SK-N-SH treated with all-trans-retinoic acid at 6 μM for 48 hours (cell line): ENCODE results near the gene STK39.
A peak's percentile ranks its signal among the peaks of the same experiment; 100 is the strongest.

Source experiments
- ATAC-seq: fragments of 200-7000 bp; cut with Tn5 transposase; 3 replicates; pipeline ENCODE4 v1.9.1; 2020; ENCODE audit warnings: mild to moderate bottlenecking, moderate library complexity
- ARNTL ChIP-seq: fragments of 450-650 bp; formaldehyde crosslinking; IDR thresholded peaks from 2 replicates; pipeline ENCODE4 v1.5.0; 2020; ENCODE audit warnings: low read depth, mild to moderate bottlenecking, moderate library complexity, borderline replicate concordance
- BACH2 ChIP-seq: fragments of 250-450 bp; sonication (Bioruptor Pico); IDR thresholded peaks from 2 replicates; pipeline ENCODE4 v1.9.0; 2021; ENCODE audit warnings: mild to moderate bottlenecking, borderline replicate concordance
- CREB5 ChIP-seq: fragments of 250-450 bp; sonication (Bioruptor Pico); IDR thresholded peaks from 2 replicates; pipeline ENCODE4 v1.5.1; 2020; ENCODE audit warnings: low read depth, mild to moderate bottlenecking, moderate library complexity
- ESRRG ChIP-seq: fragments of 250-450 bp; sonication (Bioruptor Pico); IDR thresholded peaks from 2 replicates; pipeline ENCODE4 v1.6.1; 2021; ENCODE audit warnings: mild to moderate bottlenecking
- GLIS3 ChIP-seq: fragments of 250-450 bp; sonication (Bioruptor Pico); IDR thresholded peaks from 2 replicates; pipeline ENCODE4 v1.5.0; 2020; ENCODE audit warnings: mild to moderate bottlenecking, moderate library complexity
- ISL1 ChIP-seq: fragments of 250-450 bp; sonication (Bioruptor Pico); IDR thresholded peaks from 2 replicates; pipeline ENCODE4 v2.1.2; 2022; ENCODE audit warnings: mild to moderate bottlenecking, moderate library complexity
- OSR1 ChIP-seq: fragments of 250-450 bp; sonication (Bioruptor Pico); IDR thresholded peaks from 2 replicates; pipeline ENCODE4 v1.8.0; 2022; ENCODE audit warnings: moderate library complexity, mild to moderate bottlenecking, inconsistent platforms
- PATZ1 ChIP-seq: fragments of 250-450 bp; sonication (Bioruptor Pico); IDR thresholded peaks from 2 replicates; pipeline ENCODE4 v1.8.0; 2020; ENCODE audit warnings: mild to moderate bottlenecking, moderate library complexity, borderline replicate concordance
- PPARA ChIP-seq: fragments of 250-450 bp; sonication (Bioruptor Pico); IDR thresholded peaks from 2 replicates; pipeline ENCODE4 v1.5.0; 2020; ENCODE audit warnings: mild to moderate bottlenecking, borderline replicate concordance
- RARB ChIP-seq: fragments of 250-450 bp; sonication (Bioruptor Pico); IDR thresholded peaks from 2 replicates; pipeline ENCODE4 v1.8.0; 2021; ENCODE audit warnings: mild to moderate bottlenecking, moderate library complexity
- TCF4 ChIP-seq: fragments of 250-450 bp; sonication (Bioruptor Pico); IDR thresholded peaks from 2 replicates; pipeline ENCODE4 v1.8.0; 2021; ENCODE audit warnings: mild to moderate bottlenecking, moderate library complexity, borderline replicate concordance
- TOX ChIP-seq: fragments of 250-450 bp; sonication (Bioruptor Pico); IDR thresholded peaks from 2 replicates; pipeline ENCODE4 v1.8.0; 2021; ENCODE audit warnings: mild to moderate bottlenecking, moderate library complexity, borderline replicate concordance
- TSHZ2 ChIP-seq: fragments of 250-450 bp; sonication (Bioruptor Pico); IDR thresholded peaks from 2 replicates; pipeline ENCODE4 v1.5.0; 2020; ENCODE audit warnings: mild to moderate bottlenecking, moderate library complexity
- ZC3H10 ChIP-seq: fragments of 250-450 bp; sonication (Bioruptor Pico); IDR thresholded peaks from 2 replicates; pipeline ENCODE4 v1.5.1; 2021; ENCODE audit warnings: mild to moderate bottlenecking, moderate library complexity
- ZFP3 ChIP-seq: fragments of 250-450 bp; sonication (Bioruptor Pico); IDR thresholded peaks from 2 replicates; pipeline ENCODE4 v1.5.0; 2020; ENCODE audit warnings: mild to moderate bottlenecking, moderate library complexity
- ZFP30 ChIP-seq: fragments of 450-650 bp; formaldehyde crosslinking; IDR thresholded peaks from 2 replicates; pipeline ENCODE4 v1.5.0; 2022; ENCODE audit warnings: mild to moderate bottlenecking, moderate library complexity
- ZNF565 ChIP-seq: fragments of 450-650 bp; formaldehyde crosslinking; conservative IDR thresholded peaks from 2 replicates; pipeline ENCODE4 v1.5.0; 2020; ENCODE audit warnings: low read depth, mild to moderate bottlenecking, moderate library complexity
- ZNF70 ChIP-seq: fragments of 450-650 bp; formaldehyde crosslinking; IDR thresholded peaks from 2 replicates; pipeline ENCODE4 v1.5.0; 2020; ENCODE audit warnings: mild to moderate bottlenecking, moderate library complexity
- ZNF8 ChIP-seq: fragments of 450-650 bp; formaldehyde crosslinking; IDR thresholded peaks from 2 replicates; pipeline ENCODE4 v1.5.0; 2020; ENCODE audit warnings: mild to moderate bottlenecking, moderate library complexity

STK39 gene

GRCh38 chr2:167986223-167986622 is 261.2 kb downstream of the STK39 start:
- TF ChIP-seq ISL1 (CRISPR knock-in tag) (no peak), PATZ1 (no peak), ZFP30 (CRISPR knock-in tag) (no peak), PPARA (CRISPR knock-in tag) (no peak), ZFP3 (no peak), ZNF70 (no peak), ZNF8 (CRISPR knock-in tag) (no peak), ZNF565 (no peak)
- ATAC-seq = no peak

GRCh38 chr2:167981945-167982344 is 265.4 kb downstream of the STK39 start:
- TF ChIP-seq CREB5 (CRISPR knock-in tag) = no peak
- TF ChIP-seq TCF4 = no peak
- no peak for TF ChIP-seq ZFP3
- TF ChIP-seq ZFP30 (CRISPR knock-in tag) = no peak
- no peak for TF ChIP-seq PPARA (CRISPR knock-in tag)
- no peak for TF ChIP-seq PATZ1
- TF ChIP-seq ESRRG (CRISPR knock-in tag) = no peak
- TF ChIP-seq OSR1 (CRISPR knock-in tag) = no peak
- TF ChIP-seq ZNF565 = no peak
- no peak for TF ChIP-seq ZNF8 (CRISPR knock-in tag)
- no peak for TF ChIP-seq ZNF70
- no peak for TF ChIP-seq ZC3H10 (CRISPR knock-in tag)
- no peak for TF ChIP-seq ISL1 (CRISPR knock-in tag)
- no peak for TF ChIP-seq ARNTL
- TF ChIP-seq RARB (CRISPR knock-in tag) = no peak
- no peak for TF ChIP-seq TSHZ2 (CRISPR knock-in tag)
- no peak for TF ChIP-seq TOX
- no peak for ATAC-seq

- no peak for ATAC-seq
- TF ChIP-seq PPARA (CRISPR knock-in tag) (no peak), GLIS3 (no peak), ZFP30 (CRISPR knock-in tag) (no peak), ZNF70 (peak; percentile 43; the same call in 1 of the 2 replicates)
- TF ChIP-seq, all 23 proteins: peak for 1
Measured at GRCh38 chr2:167980439-167980838, 267.0 kb downstream of the STK39 start.

GRCh38 chr2:167972746-167973145 is 274.6 kb downstream of the STK39 start:
- TF ChIP-seq OSR1 (CRISPR knock-in tag) (no peak), BACH2 (CRISPR knock-in tag) (no peak), TSHZ2 (CRISPR knock-in tag) (no peak), ZC3H10 (CRISPR knock-in tag) (no peak), ZNF8 (CRISPR knock-in tag) (no peak), PPARA (CRISPR knock-in tag) (no peak)
- TF ChIP-seq, all 23 proteins: peak for 0
- no peak for ATAC-seq
